GM19395 (cell line): ENCODE measurements around the gene ENOX1.

Experiments used
- ATAC-seq: cut with Tn5 transposase; IDR thresholded peaks from one replicate; pipeline ENCODE4 v1.9.1; 2021; ENCODE audit warnings: mild to moderate bottlenecking, moderate library complexity; ENCODE audit not compliant: unreplicated experiment

ENOX1 gene

DNA sequence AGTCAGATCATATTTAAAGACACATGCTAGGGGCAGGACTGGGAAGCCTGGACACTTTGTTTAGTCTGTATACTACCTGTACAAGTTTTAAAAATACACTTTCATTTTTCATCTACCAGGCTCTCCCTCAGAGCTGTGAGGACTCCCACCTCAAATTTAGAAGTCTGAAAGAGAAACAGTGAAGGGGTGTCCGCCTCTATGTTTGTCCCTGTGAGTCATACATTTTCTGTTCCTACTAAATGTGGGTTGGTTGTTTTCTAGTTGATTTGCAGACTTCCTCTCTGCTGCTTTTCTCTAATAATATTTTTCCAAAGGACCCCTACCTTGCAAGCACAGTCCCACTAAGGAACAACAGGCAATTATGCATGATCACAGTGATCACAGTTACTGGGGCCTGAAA lies 110.5 kb downstream of the ENOX1 start:
- ATAC-seq = peak; percentile 95

DNA sequence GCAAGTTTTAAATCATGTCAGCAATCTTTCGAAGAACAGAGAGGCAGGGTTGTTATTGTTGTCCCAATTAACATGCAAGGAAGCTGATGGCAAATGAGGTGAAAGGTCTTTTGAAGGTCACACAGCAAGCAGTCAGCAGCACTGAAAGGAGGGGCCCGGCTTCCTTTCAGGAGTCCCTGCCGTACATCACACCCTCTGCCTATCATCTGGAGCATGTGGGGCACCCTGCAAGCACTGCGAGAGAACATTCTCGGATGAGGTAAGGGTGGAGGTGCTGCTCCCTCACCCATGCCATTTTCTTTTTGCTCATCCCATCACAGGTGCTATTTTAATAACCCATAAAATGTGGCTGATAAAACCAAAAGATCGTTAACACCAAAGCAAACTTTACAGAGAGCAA lies 111.2 kb downstream of the ENOX1 start:
- no peak for ATAC-seq

DNA sequence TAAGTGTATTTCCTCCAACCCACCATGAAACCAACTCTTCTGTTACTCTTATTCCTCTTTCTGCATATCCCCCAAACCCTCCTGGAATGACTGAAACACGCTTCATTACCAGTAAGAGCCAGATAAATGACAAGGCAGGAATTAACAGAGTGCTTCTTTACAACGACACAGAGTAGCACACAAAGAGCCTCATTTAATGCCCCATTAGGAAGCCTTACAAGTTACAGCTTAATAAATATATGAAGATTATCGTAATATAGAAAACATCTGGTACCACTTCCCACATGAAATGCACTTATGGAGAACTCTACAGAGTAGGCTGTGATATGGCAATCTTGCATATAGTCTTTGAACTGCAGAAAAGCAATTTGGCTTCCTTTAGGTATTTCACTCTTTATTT lies 116.8 kb downstream of the ENOX1 start:
- no peak for ATAC-seq

DNA sequence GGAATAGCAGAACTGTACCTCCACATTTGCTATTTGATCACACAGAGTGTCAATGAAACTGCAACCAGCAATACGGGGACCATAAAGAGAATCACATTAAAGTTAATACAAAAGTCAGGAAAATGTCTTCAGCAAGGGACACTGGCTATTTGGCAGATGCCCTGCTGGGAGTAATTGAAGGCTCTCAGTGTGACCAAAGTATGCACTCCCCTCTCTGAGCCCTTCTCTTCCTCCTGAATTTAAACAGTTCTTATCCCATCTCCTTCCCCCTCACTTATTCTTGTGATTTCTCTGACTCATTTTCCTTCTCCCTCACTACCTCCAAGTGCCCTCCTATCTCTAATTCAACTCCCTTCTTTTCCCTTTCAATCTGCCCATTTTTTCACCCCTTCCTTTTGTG lies 117.7 kb downstream of the ENOX1 start:
- ATAC-seq = no peak

DNA sequence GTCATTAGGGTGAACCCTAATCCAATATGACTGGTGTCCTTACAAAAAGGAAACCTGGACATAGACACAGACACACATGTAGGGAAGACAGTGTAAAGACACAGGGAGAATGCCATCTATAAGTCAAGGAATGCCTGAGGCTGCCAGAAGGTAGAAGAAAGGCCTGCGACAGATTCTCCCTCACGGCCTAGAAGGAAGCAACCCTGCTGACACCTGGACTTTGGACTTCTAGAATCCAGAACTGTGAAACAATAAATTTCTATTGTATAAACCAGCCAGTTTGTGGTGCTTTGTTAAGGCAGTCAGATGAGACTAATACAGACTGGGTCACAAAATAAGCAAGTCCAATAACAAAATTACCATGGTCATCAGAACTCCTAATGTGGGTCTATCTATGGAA lies 120.4 kb downstream of the ENOX1 start:
- no peak for ATAC-seq

DNA sequence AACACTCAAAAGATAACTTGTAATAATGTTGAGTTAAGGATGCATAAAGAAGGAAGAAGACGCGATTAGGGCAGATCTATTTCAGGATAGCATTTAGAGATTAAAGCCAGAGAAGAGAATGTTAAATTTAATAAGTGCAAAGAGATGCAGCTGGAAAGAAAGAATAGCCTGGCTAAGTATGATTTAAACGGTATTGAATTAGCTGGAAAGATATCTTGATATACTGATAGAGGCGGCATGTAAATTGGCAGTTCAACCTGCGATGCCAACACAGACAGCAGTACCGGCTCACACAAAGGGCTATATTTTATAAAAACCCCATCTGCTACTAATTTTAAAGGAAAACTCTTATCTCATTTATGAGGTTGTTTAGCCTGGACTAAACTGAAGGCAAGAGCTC lies 121.4 kb downstream of the ENOX1 start:
- no peak for ATAC-seq

DNA sequence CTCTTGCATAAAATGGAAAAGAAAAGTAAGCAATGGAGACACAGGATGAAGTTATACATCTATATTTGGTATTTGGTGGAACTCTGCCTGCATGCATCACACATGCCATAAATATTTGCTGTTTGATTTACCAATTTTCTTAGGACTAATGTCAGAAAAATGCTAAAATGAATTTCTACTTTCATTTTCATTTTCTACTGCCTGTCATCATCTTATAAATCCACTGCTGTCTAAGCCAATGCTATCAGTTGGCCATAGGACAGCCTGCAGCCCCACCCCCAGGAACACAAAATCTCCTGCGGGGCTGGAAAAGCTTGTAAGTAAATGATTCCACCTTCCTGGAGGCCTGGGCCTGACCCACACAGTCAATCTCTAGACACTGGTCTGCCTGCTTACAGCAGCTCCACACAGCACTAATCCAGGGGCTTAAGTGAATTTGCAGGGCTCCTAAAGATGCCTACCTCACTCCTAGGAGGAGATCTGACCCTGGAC lies 122.0 kb downstream of the ENOX1 start:
- no peak for ATAC-seq

DNA sequence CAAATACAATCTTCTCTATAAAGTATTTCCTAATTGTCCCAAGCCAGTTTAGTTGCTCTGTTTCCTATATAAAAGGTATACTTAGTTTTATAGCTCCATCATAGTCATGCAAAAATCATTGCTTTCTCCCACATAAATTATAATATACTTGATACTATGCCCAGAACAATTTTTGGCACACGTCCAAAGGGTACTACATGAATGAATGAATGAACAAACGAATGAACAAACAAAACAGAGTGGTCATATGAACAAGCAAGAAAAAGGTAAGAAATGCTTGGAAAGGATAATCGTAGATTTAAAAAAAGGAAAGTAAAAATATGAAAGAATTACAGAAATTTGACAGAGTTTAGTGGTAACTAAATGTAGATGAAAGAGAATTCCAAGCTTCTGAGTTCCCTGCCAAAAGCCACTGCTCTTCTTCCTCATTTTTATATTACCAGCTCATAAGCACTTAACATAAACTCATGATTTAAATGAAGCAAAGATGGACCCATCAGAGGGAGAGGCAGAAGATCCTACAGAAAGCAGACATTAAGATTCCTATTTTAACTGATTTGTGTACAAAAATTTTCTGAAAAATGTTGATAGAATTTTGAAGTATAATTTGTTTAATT lies 123.2 kb downstream of the ENOX1 start:
- ATAC-seq = no peak

DNA sequence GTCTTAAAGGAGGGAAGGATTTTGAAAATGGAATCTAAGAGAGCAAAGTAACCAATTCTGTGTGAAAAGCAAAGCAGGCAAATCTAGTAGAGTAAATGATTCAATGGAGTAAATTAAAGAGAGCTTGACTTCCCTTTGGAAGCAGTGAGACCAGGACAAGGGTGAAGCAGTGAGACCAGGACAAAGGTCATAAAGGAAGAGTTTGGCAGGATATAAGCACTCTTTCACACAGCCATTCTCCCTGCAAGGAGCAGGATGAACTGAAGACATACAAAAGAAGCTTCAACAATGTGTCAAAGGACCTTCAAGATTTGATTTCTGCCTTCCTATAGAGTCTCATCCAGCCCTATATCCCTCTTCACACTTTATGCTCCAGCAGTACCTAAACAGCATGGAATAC lies 123.8 kb downstream of the ENOX1 start:
- no peak for ATAC-seq

DNA sequence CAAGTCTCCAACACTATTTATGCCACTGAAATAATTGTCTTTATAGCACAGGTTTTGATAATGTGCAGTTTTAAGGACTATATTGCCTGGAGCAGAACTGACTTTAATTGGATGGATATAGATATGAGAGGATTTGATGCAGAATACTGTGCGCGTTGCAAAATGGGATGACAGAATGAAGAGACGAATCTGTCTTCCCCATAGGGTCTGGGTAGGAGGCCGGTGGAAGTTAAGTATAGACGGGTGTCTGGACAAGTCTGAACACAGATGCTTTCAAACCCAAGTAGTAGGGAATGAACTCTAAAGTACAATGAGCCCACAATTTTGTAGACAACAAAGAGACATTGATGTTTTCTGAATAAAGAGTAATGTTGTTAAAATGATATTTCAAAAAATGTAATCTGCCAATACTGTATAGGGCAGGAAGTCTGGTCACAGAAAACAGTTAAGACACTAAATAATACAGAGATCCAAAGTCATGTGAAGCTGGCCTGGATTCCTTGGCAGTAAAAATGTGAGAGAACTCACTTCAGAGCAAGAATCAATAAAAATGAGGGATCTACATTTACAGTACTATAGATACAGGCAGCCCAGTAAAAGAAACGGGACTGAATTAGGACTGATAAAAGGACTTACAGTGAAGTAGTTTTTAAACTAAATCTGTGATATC lies 125.5 kb downstream of the ENOX1 start:
- no peak for ATAC-seq

DNA sequence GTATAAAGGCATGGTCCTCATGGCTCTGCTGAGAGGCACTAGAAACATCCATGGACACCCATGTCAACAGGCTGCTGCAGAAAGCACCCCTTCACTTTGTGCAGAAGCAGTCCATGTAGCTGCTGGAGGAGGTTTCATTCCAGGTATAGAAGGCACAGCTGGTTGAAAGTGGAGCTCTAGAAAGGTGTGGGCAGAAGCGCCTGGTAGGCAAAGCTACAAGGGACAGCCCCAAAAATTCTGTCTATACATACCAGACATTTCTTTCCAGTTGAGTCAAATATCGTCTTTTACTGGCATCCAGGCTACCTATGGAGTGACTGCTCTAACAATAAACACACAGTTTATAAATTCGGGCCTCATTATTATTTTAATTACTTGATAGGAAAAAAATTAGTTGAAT lies 129.3 kb downstream of the ENOX1 start:
- no peak for ATAC-seq

DNA sequence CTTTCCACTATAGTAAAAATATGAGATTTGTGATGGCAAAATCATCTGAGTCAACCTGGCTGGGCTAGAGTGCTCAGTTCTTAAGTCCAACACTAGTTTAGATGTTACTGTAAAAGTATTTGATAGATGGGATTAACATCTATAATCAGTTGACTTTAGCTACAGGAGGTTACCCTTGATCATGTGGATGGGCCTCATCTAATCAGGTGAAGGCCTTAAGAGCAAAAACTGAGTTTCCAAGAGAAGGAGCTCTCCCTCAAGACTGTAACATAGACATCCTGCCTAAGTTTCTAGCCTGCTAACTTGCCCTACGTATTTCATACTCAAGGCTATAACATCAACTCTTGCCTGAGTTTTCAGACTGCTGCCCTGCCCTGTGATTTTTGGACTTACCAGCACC lies 132.8 kb downstream of the ENOX1 start:
- ATAC-seq = no peak

DNA sequence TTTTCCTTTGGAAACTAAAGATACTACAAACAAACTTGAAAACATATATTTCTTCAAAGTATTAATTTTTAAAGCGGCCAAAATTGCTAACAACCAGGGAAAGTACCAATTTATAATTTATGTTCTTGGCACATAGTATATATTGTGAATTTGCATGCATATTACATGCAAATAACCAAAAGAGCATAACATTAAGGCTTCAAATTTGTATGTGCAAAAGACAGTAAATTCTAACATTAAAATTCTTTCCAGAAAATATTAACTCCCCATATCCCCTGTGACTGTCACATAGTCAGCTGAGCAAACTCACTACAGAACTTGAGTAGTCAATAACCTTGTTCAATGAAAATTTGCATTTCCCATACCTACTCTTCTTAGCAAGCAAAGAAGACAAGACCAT lies 133.4 kb downstream of the ENOX1 start:
- no peak for ATAC-seq

DNA sequence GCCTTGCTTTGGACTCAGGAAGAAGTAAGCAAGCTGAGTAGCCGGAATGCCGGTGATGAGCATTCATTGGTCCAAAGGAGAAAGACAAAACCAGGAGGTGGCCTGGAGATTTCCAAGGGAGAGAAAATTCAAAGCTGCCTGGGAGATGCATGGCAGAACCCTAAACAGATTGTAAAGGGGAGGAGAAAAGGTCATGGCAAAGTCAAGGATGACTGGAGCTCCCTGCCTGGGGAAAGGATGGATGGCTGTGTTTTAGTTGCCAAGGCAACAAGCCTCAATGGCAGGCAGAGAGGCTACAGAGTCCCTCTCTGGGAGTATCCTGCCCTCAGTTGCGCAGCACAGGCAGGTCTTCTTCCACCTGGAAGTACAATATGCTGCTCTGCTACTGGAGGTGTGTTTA lies 134.0 kb downstream of the ENOX1 start:
- ATAC-seq = no peak

DNA sequence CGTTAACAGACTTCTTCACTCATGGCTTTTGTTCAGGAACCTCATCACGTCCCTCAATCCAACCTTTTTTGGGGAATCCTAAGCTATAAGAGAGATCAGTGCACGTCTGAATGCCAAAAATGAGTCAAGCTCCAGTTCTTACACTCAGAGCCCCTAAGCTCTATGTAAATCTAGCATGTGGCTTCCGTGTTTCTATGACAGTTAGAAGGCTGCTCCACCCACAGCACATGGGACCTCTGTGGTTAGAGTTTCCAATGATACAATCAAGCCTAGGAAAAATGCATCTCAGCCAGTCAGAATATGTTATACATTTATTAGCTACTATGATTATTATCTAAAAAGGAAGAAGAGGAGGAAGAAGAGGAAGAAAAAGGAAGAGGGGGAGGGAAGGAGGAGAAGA lies 135.9 kb downstream of the ENOX1 start:
- ATAC-seq = no peak

DNA sequence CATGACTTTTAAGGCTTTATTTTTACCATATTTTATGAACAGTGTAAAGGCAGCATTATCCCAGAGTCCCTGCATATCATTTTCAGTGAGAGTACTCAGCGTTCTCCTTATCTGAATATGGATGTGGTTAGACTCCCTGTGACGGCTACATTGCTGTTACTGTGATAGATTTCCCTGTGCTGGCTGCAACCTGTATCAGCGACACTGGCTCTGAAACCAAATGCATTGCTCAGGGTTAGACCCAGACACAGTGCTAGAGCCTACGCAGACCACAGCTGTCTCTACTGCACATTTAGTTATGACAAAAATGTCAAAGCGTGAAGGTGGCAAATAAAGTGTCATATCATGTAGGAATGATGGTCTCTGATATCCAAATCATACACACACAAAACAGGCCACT lies 138.0 kb downstream of the ENOX1 start:
- ATAC-seq = no peak

DNA sequence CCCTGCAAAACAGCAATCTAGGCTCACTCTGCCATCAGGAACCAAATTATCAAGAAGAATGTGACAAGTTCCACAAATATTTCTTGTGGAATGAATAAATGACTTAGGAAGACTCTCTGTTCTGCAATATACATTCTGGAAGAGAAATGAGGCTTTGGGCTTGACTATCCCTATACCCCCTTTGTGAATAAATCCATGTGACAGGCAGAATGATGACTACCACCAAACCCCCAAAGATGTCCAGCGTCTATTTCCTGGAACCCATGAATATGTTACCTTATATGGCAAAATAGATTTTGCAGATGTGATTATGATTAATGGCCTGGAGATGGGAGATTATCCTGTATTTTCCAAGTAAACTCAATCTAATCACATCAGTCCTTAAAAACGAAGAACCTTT lies 139.3 kb downstream of the ENOX1 start:
- ATAC-seq = no peak

DNA sequence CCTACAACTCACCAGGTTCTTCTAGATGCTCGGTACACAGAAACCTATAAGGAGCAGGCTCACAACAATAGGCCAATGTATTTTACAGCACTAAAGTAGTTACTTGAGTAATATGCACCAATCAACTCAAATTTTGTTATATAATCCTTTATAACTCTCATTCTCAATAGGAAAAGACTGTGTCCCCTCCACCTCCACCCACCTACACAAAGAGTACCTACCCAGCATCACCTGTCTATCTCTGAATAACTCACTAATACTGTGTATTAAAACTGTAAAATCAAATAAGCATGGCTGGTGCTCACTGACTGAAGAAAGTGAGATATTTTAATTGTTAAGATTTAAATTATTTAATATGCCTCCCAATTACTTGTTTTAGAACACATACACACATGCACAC lies 146.3 kb downstream of the ENOX1 start:
- no peak for ATAC-seq

DNA sequence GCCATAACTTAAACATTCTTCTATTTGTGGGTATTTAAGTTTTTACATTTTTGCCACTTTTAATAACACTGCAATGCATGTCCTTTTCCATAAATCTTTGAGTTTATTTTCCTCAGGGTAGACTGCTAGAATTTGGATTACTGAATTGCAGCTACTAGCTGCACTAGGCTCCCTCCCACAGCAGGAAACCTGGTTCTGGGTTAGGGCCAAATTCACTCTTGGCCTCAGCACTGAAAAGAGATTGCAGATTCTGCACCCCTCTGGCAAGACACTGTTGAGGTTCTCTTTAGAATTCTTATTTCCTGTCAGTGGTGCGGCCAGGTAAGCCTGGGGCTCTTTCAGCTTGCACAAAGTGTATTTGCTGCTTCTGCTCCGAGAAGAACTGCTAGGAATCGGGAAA lies 155.7 kb downstream of the ENOX1 start:
- ATAC-seq = no peak

DNA sequence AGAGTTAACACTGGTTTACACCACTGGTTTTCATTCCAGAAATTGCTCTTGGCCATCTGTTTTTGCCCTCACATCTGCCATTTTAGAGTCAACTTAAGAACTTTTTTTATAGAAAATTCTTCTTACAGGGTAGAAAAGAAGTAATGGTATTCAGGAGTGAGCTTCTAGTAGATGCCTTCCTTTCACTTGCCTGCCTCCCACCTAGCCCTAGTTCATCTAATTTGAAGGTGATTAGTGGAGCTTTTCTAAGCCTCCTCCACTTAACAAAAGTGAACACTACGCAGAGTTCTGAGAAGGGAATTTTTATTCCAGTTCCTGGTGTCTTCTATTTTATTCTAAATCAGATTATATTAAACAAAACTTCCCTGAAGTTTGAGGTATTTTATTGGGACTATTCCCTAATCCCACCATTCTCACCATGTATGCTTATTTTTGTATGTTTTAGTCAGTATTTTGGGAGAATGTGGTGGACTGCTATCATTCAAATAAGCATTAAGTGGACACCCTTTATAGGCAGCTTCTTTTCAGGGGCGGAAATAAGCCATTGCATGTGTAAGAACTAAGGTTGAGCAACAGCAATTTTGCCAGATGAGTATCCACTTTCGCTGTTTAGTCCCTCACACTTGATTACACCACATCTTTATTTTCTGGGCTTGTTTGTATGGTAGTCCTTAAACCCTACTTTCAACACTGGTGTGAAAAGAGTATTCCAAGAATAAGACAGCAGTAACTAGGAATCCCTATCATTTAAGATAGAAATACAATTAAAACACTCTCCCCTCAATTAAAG lies 156.9 kb downstream of the ENOX1 start:
- no peak for ATAC-seq

DNA sequence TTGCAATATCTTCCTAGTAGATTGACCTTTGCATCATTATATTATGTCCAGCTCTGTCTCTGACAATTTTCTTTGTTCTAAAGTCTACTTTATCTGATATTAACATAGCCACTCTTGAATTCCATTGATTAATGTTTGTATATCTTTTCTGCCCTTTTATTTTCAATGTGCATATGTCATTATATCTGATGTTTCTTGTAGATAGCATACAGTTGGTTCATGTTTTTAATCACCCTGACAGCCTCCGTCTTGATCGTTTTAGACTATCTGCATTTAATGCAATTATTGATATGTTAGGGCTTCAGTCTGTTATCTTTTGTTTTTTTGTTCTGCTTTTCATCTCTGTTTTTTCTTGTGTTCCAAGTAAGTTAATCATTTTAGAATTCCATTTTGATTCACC lies 159.8 kb downstream of the ENOX1 start:
- no peak for ATAC-seq

DNA sequence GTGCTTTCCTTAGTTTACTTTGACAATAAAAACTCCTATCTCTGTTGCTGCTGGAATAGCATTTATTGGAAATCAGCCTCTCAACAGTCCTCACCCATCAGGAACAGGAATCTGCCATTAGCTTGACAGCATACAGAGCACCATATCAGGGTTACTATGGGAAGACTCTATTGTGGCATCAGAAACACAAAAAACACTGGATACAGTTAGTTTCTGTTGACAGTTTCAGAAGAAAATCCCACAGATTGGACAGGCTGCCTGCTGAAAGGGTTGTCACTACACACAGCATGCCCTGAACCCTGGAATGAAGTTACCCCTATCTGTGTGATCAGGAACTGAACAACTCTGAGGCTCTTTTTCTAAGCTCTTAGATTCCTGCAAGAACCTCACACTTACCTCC lies 172.7 kb downstream of the ENOX1 start:
- ATAC-seq = no peak
